OCI-LY7 (cell line): ENCODE measurements around the gene CNDP1.

Source experiments
- EZH2phosphoT487 ChIP-seq: fragments of 200-600 bp; sonication (generic); IDR thresholded peaks from 2 replicates; pipeline ENCODE4 v1.6.1; 2018; ENCODE audit warnings: low read depth, borderline replicate concordance, mild to moderate bottlenecking, mixed run types, antibody characterized with exemption, low read length, moderate library complexity, mixed read lengths
- TF ChIP-seq, protein P1 (sequence below): fragments of 200-600 bp; sonication (generic); conservative IDR thresholded peaks from 2 replicates; pipeline ENCODE4 v1.5.1; 2014; ENCODE audit warnings: mild to moderate bottlenecking, antibody characterized with exemption, low read length, moderate library complexity, mixed read lengths

DNA sequence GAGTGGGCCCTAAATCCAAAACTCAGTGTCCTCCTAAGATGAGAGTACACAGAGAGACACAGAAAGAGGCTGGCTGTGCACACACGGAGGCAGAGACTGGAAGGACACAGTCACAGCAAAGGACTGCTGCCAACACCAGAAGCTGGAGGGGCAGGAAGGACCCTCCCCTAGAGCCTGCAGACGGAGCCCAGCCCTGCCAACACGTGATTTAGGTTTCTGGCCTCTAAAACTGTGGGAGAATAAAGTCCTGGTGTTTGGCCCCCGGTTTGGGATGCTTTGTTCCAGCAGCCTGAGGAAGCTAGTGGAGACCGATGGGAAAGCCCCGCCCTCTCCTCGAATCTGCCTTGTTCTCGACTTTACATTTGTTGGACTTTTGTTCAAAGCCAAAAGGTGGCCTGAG is 10.6 kb downstream of the CNDP1 start:
- TF ChIP-seq, protein P1, sequence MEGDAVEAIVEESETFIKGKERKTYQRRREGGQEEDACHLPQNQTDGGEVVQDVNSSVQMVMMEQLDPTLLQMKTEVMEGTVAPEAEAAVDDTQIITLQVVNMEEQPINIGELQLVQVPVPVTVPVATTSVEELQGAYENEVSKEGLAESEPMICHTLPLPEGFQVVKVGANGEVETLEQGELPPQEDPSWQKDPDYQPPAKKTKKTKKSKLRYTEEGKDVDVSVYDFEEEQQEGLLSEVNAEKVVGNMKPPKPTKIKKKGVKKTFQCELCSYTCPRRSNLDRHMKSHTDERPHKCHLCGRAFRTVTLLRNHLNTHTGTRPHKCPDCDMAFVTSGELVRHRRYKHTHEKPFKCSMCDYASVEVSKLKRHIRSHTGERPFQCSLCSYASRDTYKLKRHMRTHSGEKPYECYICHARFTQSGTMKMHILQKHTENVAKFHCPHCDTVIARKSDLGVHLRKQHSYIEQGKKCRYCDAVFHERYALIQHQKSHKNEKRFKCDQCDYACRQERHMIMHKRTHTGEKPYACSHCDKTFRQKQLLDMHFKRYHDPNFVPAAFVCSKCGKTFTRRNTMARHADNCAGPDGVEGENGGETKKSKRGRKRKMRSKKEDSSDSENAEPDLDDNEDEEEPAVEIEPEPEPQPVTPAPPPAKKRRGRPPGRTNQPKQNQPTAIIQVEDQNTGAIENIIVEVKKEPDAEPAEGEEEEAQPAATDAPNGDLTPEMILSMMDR: no peak
- TF ChIP-seq EZH2phosphoT487: no peak
